LNCaP clone FGC (cell line): ENCODE measurements around the gene DOK6.

Experiments
- DNase-seq: peaks from one replicate; pipeline ENCODE4 v3.0.0-alpha.2; 2011; ENCODE audit warnings: low read depth
- H3K4me3 ChIP-seq: 2 replicates; pipeline ENCODE4 v1.5.1; 2011; ENCODE audit warnings: mild to moderate bottlenecking, low read depth, low read length, control low read depth
- CTCF ChIP-seq: IDR thresholded peaks from 2 replicates; pipeline ENCODE4 v1.5.1; 2012; ENCODE audit warnings: mild to moderate bottlenecking; ENCODE audit not compliant: control insufficient read depth, insufficient read depth; ENCODE audit errors: extremely low read depth

DOK6 gene

GRCh38 chr18:69636529-69637301, 236.0 kb downstream of the DOK6 start:
- DNase-seq = no peak
- no peak overlapping the region for H3K4me3 ChIP-seq
- peak; percentile 46 for TF ChIP-seq CTCF

GRCh38 chr18:69638056-69638455, 237.4 kb downstream of the DOK6 start:
- TF ChIP-seq CTCF = no peak
- no peak for DNase-seq
- H3K4me3 ChIP-seq = no peak overlapping the region

GRCh38 chr18:69647702-69648101, 247.0 kb downstream of the DOK6 start:
- no peak for DNase-seq
- TF ChIP-seq CTCF = no peak
- H3K4me3 ChIP-seq = no peak overlapping the region

- H3K4me3 ChIP-seq = no peak overlapping the region
- no peak for DNase-seq
- TF ChIP-seq CTCF = no peak
Measured at GRCh38 chr18:69648486-69648885, 247.8 kb downstream of the DOK6 start.

- no peak overlapping the region for H3K4me3 ChIP-seq
- DNase-seq = no peak
- no peak for TF ChIP-seq CTCF
Measured at GRCh38 chr18:69649684-69650083, 249.0 kb downstream of the DOK6 start.

- DNase-seq = no peak
- H3K4me3 ChIP-seq = no peak overlapping the region
- no peak for TF ChIP-seq CTCF
Measured at GRCh38 chr18:69651243-69651642, 250.6 kb downstream of the DOK6 start.

GRCh38 chr18:69655816-69656215, 255.1 kb downstream of the DOK6 start:
- no peak overlapping the region for H3K4me3 ChIP-seq
- no peak for TF ChIP-seq CTCF
- no peak for DNase-seq
